Right forelimb (tissue), 1 donor: Measurements from ENCODE around the gene MTTP.
"Not testable (repeated sequence)": the region's sequence is repeated elsewhere in the genome, so short reads cannot be mapped to it uniquely, and the experiment has no call there.

ENCODE experiments used
- DNase-seq: peaks from one replicate; pipeline ENCODE4 v3.0.0-alpha.2; 2018

MTTP gene

GRCh38 chr4:99574530-99575324 is at the start of gene MTTP:
TSS of gene MTTP (plus strand) at chr4:99574824. CDS start at chr4:99574910, 86 bp downstream.
- DNase-seq = no peak

GRCh38 chr4:99529228-99529627 is 45.4 kb upstream of the MTTP start:
- DNase-seq = no peak

- no peak for DNase-seq
Measured at GRCh38 chr4:99529956-99530355, 44.7 kb upstream of the MTTP start.

GRCh38 chr4:99534699-99535098 is 39.9 kb upstream of the MTTP start:
- not testable (repeated sequence) for DNase-seq

- DNase-seq = peak; percentile 43
Measured at GRCh38 chr4:99536271-99536670, 38.4 kb upstream of the MTTP start.

- DNase-seq = no peak
Measured at GRCh38 chr4:99536848-99537247, 37.8 kb upstream of the MTTP start.

- no peak for DNase-seq
Measured at GRCh38 chr4:99537674-99538073, 37.0 kb upstream of the MTTP start.

- DNase-seq = no peak
Measured at GRCh38 chr4:99540277-99540939, 34.2 kb upstream of the MTTP start.

- DNase-seq = no peak
Measured at GRCh38 chr4:99552872-99553271, 21.8 kb upstream of the MTTP start.

- peak; percentile 99 for DNase-seq
Measured at GRCh38 chr4:99563310-99564186, 11.1 kb upstream of the MTTP start, which contains the start of gene TRMT10A. TSS of gene TRMT10A (minus strand) at chr4:99564039. CDS start at chr4:99559338, 4,701 bp downstream.

- DNase-seq = no peak
Measured at GRCh38 chr4:99564921-99565320, 9.7 kb upstream of the MTTP start.

GRCh38 chr4:99571883-99572282 is 2.7 kb upstream of the MTTP start:
- DNase-seq = no peak

GRCh38 chr4:99572527-99573240 is 1.9 kb upstream of the MTTP start:
- no peak for DNase-seq

GRCh38 chr4:99573735-99574368 is 772 bp upstream of the MTTP start:
- DNase-seq = no peak

- DNase-seq = no peak
Measured at GRCh38 chr4:99578714-99579113, 4.1 kb downstream of the MTTP start.

GRCh38 chr4:99585516-99585915 is 10.9 kb downstream of the MTTP start:
- no peak for DNase-seq

GRCh38 chr4:99586322-99586721 is 11.7 kb downstream of the MTTP start:
- no peak for DNase-seq

- DNase-seq = no peak
Measured at GRCh38 chr4:99586797-99587196, 12.2 kb downstream of the MTTP start.

- no peak for DNase-seq
Measured at GRCh38 chr4:99587309-99587708, 12.7 kb downstream of the MTTP start.

- no peak for DNase-seq
Measured at GRCh38 chr4:99587803-99588202, 13.2 kb downstream of the MTTP start.

GRCh38 chr4:99591757-99592156 is 17.1 kb downstream of the MTTP start:
- DNase-seq = no peak
